ENCODE data around the gene ELMO1.

The ELMO1 gene

DNA sequence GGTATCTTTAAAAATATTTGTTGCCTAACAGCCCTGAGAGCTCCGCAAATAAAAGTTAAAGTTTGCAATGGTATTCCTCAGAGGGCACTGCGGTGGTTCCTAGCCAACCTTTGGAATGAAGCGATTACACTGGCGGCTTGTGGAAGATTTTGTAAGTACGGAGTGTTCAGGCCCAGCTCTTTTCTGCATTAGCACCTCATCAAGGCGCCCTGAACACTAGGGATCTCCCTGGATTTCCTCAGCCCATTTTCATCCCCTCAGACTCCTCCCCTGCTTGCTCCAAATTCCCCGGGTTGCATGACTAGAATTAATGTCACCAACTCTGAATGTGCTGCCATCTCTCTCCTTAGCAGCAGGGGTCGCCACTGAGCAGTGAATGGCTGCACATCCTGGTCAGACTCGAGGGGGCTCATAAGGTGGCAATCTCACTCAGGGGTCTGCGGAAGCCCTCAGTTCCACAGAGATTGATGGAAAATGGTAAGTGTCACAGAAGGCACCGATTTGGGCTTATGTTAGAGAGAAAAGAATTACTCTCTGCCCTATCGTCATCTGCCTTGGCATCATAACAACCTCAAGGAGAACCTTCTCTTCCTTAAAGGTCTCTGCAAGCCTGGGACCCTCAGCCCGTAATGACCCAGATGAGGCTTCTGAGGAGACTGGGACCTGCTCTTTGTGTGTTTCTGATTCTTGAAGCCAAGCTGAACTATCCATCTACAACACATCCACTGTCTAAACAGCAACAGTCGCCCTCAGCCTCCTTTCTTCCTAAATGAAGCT, 461.5 kb downstream of the ELMO1 start:
- no peaks in the 10 kb centered on the region for H3K36me3 ChIP-seq (ENCODE audit: control insufficient read depth in 2 of 2, insufficient read depth in 2 of 2, low read length in 2 of 2)
- no peak overlapping the region for H3K9ac ChIP-seq (ENCODE audit: low read depth in 1 of 2, low read length in 2 of 2)
- H3K9me3 ChIP-seq (ENCODE audit: control insufficient read depth in 2 of 2, low read length in 2 of 2): no peaks in the 10 kb centered on the region
- no peak overlapping the region for H3K27ac ChIP-seq (ENCODE audit: low read depth in 2 of 2, low read length in 2 of 2)
- no peaks in the 10 kb centered on the region for H3K4me1 ChIP-seq (ENCODE audit: control insufficient read depth in 2 of 2, insufficient read depth in 2 of 2, low read length in 2 of 2)
- no peak overlapping the region for H3K4me3 ChIP-seq (ENCODE audit: low read length in 2 of 2)
- no peaks in the 10 kb centered on the region for H3K27me3 ChIP-seq (ENCODE audit: control insufficient read depth in 2 of 2, insufficient read depth in 2 of 2, low read length in 2 of 2)

DNA sequence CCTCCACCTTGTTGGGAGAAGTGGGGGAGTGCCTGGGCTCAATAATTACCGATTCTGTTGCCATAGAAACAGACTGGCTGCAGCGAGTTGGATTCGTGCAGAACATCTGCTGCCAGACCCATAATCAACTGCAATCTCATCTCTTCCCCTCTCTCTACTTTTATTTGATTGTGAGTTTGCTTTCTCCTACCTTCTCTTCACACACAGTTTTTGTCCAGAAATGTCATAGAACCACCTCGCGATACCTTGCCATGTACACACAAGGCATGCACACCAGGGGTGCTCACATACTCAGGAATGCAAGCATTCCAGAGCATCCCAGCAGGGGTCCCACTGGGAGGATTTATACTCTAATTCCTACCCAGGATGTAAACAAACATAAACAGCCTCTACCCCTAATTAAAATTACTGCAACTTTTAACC, 462.1 kb downstream of the ELMO1 start:
- H3K9ac ChIP-seq (ENCODE audit: low read depth in 1 of 2, low read length in 2 of 2): no peak overlapping the region
- H3K36me3 ChIP-seq (ENCODE audit: control insufficient read depth in 2 of 2, insufficient read depth in 2 of 2, low read length in 2 of 2): no peaks in the 10 kb centered on the region
- no peaks in the 10 kb centered on the region for H3K4me1 ChIP-seq (ENCODE audit: control insufficient read depth in 2 of 2, insufficient read depth in 2 of 2, low read length in 2 of 2)
- no peak overlapping the region for H3K4me3 ChIP-seq (ENCODE audit: low read length in 2 of 2)
- no peak overlapping the region for H3K27ac ChIP-seq (ENCODE audit: low read depth in 2 of 2, low read length in 2 of 2)
- no peaks in the 10 kb centered on the region for H3K9me3 ChIP-seq (ENCODE audit: control insufficient read depth in 2 of 2, low read length in 2 of 2)
- no peaks in the 10 kb centered on the region for H3K27me3 ChIP-seq (ENCODE audit: control insufficient read depth in 2 of 2, insufficient read depth in 2 of 2, low read length in 2 of 2)

DNA sequence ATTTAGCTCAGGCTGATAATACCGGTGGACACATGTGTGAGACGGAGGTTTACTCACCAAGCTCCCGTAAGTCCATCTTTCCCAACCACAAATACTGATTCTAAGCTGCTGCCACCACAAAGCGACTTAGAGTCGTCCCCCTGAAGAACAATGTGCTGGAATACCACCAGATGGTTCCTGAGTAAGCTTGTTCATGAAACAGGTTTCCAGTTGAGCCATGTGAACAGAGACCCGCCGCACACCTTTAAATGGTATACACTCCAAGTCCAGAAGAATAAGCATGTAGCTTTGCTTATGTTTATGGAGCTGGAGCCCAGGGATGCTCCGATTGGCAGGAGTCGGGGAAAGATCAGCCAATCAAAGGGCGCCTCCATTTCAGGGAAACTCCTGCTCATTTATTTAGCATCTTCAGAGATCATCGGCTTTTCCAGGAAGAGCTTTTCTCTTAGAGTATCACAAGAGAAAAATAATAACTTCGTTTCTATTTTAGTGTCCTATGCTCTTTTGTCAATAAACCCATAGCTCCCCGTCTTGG, 462.7 kb downstream of the ELMO1 start:
- no peaks in the 10 kb centered on the region for H3K9me3 ChIP-seq (ENCODE audit: control insufficient read depth in 2 of 2, low read length in 2 of 2)
- no peak overlapping the region for H3K4me3 ChIP-seq (ENCODE audit: low read length in 2 of 2)
- H3K36me3 ChIP-seq (ENCODE audit: control insufficient read depth in 2 of 2, insufficient read depth in 2 of 2, low read length in 2 of 2): no peaks in the 10 kb centered on the region
- H3K27me3 ChIP-seq (ENCODE audit: control insufficient read depth in 2 of 2, insufficient read depth in 2 of 2, low read length in 2 of 2): no peaks in the 10 kb centered on the region
- H3K4me1 ChIP-seq (ENCODE audit: control insufficient read depth in 2 of 2, insufficient read depth in 2 of 2, low read length in 2 of 2): no peaks in the 10 kb centered on the region
- no peak overlapping the region for H3K9ac ChIP-seq (ENCODE audit: low read depth in 1 of 2, low read length in 2 of 2)
- H3K27ac ChIP-seq (ENCODE audit: low read depth in 2 of 2, low read length in 2 of 2): no peak overlapping the region

GRCh38 chr7:36985316-36985715, 463.3 kb downstream of the ELMO1 start:
- Histone ChIP-seq H3K36me3 (ENCODE audit: control insufficient read depth in 2 of 2, insufficient read depth in 2 of 2, low read length in 2 of 2) (no peaks in the 10 kb centered on the region), H3K9ac (ENCODE audit: low read depth in 1 of 2, low read length in 2 of 2) (no peak overlapping the region), H3K4me3 (ENCODE audit: low read length in 2 of 2) (no peak overlapping the region), H3K27me3 (ENCODE audit: control insufficient read depth in 2 of 2, insufficient read depth in 2 of 2, low read length in 2 of 2) (no peaks in the 10 kb centered on the region), H3K27ac (ENCODE audit: low read depth in 2 of 2, low read length in 2 of 2) (no peak overlapping the region), H3K9me3 (ENCODE audit: control insufficient read depth in 2 of 2, low read length in 2 of 2) (no peaks in the 10 kb centered on the region), H3K4me1 (ENCODE audit: control insufficient read depth in 2 of 2, insufficient read depth in 2 of 2, low read length in 2 of 2) (no peaks in the 10 kb centered on the region)

DNA sequence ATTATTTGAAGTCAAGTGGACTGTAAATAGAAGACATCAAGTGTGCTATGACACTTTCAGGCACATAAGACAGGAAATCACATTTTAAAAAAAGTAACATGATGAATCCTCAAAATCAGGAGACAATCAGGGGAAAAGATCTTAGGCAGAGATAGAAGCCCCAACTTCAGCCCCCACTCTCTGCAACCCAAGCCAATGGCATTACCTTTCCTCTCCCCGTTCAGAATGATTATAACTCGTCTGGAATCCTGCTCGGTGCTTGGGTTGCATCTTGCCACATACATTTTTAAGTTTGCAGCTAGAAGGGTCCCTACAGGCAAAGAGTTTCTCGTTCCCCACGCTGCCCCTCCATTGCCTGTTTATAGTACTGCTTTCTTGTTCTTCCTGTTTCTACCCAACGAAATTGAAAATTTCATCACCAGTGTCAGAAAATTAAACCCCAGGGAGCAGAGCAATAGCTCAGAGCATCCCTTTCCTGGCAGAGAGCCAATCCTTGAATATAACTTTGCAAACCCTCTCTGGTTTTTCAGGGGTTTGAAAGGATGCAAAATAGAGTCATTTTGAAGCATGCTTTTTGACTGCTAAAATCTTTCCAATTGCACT, 463.9 kb downstream of the ELMO1 start:
- H3K9me3 ChIP-seq (ENCODE audit: control insufficient read depth in 2 of 2, low read length in 2 of 2): no peaks in the 10 kb centered on the region
- no peak overlapping the region for H3K9ac ChIP-seq (ENCODE audit: low read depth in 1 of 2, low read length in 2 of 2)
- no peaks in the 10 kb centered on the region for H3K27me3 ChIP-seq (ENCODE audit: control insufficient read depth in 2 of 2, insufficient read depth in 2 of 2, low read length in 2 of 2)
- no peak overlapping the region for H3K27ac ChIP-seq (ENCODE audit: low read depth in 2 of 2, low read length in 2 of 2)
- H3K4me1 ChIP-seq (ENCODE audit: control insufficient read depth in 2 of 2, insufficient read depth in 2 of 2, low read length in 2 of 2): no peaks in the 10 kb centered on the region
- H3K4me3 ChIP-seq (ENCODE audit: low read length in 2 of 2): no peak overlapping the region
- H3K36me3 ChIP-seq (ENCODE audit: control insufficient read depth in 2 of 2, insufficient read depth in 2 of 2, low read length in 2 of 2): no peaks in the 10 kb centered on the region

DNA sequence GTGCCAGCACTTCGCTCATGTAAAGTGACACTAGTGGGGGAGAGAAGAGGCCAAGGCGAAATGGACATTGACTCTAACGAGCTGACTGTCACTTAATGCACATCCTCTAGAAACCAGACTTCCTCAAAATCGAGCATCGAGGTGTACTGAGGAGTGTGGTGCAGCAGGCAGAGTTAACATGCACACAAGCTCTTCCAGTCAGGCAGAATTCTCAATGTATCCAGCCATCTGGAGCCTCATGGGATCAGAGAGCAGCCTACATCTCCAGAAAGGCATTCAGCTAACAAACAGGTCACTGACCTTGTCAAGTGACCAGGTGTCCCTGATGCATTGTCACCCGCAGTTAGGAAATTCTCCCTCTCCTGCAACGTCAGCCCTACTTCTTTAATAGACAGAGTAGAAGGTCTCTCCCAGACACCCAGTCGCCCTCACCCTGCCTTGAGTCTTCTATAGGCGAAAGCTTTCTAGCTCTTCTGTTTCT, 464.6 kb downstream of the ELMO1 start:
- H3K9me3 ChIP-seq (ENCODE audit: control insufficient read depth in 2 of 2, low read length in 2 of 2): no peaks in the 10 kb centered on the region
- no peak overlapping the region for H3K27ac ChIP-seq (ENCODE audit: low read depth in 2 of 2, low read length in 2 of 2)
- H3K27me3 ChIP-seq (ENCODE audit: control insufficient read depth in 2 of 2, insufficient read depth in 2 of 2, low read length in 2 of 2): no peaks in the 10 kb centered on the region
- no peak overlapping the region for H3K9ac ChIP-seq (ENCODE audit: low read depth in 1 of 2, low read length in 2 of 2)
- no peak overlapping the region for H3K4me3 ChIP-seq (ENCODE audit: low read length in 2 of 2)
- no peaks in the 10 kb centered on the region for H3K4me1 ChIP-seq (ENCODE audit: control insufficient read depth in 2 of 2, insufficient read depth in 2 of 2, low read length in 2 of 2)
- H3K36me3 ChIP-seq (ENCODE audit: control insufficient read depth in 2 of 2, insufficient read depth in 2 of 2, low read length in 2 of 2): no peaks in the 10 kb centered on the region

- Histone ChIP-seq H3K9me3 (ENCODE audit: control insufficient read depth in 2 of 2, low read length in 2 of 2) (no peaks in the 10 kb centered on the region), H3K36me3 (ENCODE audit: control insufficient read depth in 2 of 2, insufficient read depth in 2 of 2, low read length in 2 of 2) (no peaks in the 10 kb centered on the region), H3K9ac (ENCODE audit: low read depth in 1 of 2, low read length in 2 of 2) (no peak overlapping the region), H3K27me3 (ENCODE audit: control insufficient read depth in 2 of 2, insufficient read depth in 2 of 2, low read length in 2 of 2) (no peaks in the 10 kb centered on the region), H3K4me1 (ENCODE audit: control insufficient read depth in 2 of 2, insufficient read depth in 2 of 2, low read length in 2 of 2) (no peaks in the 10 kb centered on the region), H3K4me3 (ENCODE audit: low read length in 2 of 2) (no peak overlapping the region), H3K27ac (ENCODE audit: low read depth in 2 of 2, low read length in 2 of 2) (no peak overlapping the region)
Observed at GRCh38 chr7:36982766-36983165, 465.9 kb downstream of the ELMO1 start.

DNA sequence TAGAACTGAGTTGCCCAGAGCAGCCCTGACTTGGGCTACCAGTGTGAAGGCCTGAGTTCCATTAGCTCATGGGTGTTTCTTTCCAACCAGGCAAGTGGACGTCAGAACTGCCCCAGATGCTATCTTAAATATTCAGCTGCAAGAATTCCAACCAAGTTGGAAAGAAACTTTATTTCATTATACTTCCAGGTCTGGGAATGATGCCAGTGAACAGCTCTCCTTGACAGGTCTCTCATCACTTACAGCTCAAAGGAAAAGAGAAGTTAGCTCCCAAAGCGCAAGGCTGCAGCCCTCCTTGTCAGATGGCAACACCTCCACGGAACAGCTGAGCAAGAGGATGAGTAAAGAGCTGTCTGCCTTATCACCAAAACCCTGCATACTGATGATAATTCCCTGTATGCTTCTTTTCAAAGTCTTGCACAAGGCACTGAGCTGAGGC, 468.8 kb downstream of the ELMO1 start:
- no peak overlapping the region for H3K4me3 ChIP-seq (ENCODE audit: low read length in 2 of 2)
- H3K27me3 ChIP-seq (ENCODE audit: control insufficient read depth in 2 of 2, insufficient read depth in 2 of 2, low read length in 2 of 2): no peaks in the 10 kb centered on the region
- H3K27ac ChIP-seq (ENCODE audit: low read depth in 2 of 2, low read length in 2 of 2): no peak overlapping the region
- no peaks in the 10 kb centered on the region for H3K4me1 ChIP-seq (ENCODE audit: control insufficient read depth in 2 of 2, insufficient read depth in 2 of 2, low read length in 2 of 2)
- no peak overlapping the region for H3K9ac ChIP-seq (ENCODE audit: low read depth in 1 of 2, low read length in 2 of 2)
- H3K9me3 ChIP-seq (ENCODE audit: control insufficient read depth in 2 of 2, low read length in 2 of 2): no peaks in the 10 kb centered on the region
- H3K36me3 ChIP-seq (ENCODE audit: control insufficient read depth in 2 of 2, insufficient read depth in 2 of 2, low read length in 2 of 2): no peaks in the 10 kb centered on the region

- H3K9ac ChIP-seq (ENCODE audit: low read depth in 1 of 2, low read length in 2 of 2): no peak overlapping the region
- H3K36me3 ChIP-seq (ENCODE audit: control insufficient read depth in 2 of 2, insufficient read depth in 2 of 2, low read length in 2 of 2): no peaks in the 10 kb centered on the region
- no peak overlapping the region for H3K4me3 ChIP-seq (ENCODE audit: low read length in 2 of 2)
- no peaks in the 10 kb centered on the region for H3K9me3 ChIP-seq (ENCODE audit: control insufficient read depth in 2 of 2, low read length in 2 of 2)
- no peaks in the 10 kb centered on the region for H3K27me3 ChIP-seq (ENCODE audit: control insufficient read depth in 2 of 2, insufficient read depth in 2 of 2, low read length in 2 of 2)
- no peaks in the 10 kb centered on the region for H3K4me1 ChIP-seq (ENCODE audit: control insufficient read depth in 2 of 2, insufficient read depth in 2 of 2, low read length in 2 of 2)
- H3K27ac ChIP-seq (ENCODE audit: low read depth in 2 of 2, low read length in 2 of 2): no peak overlapping the region
Observed at GRCh38 chr7:36978461-36978860, 470.2 kb downstream of the ELMO1 start.

DNA sequence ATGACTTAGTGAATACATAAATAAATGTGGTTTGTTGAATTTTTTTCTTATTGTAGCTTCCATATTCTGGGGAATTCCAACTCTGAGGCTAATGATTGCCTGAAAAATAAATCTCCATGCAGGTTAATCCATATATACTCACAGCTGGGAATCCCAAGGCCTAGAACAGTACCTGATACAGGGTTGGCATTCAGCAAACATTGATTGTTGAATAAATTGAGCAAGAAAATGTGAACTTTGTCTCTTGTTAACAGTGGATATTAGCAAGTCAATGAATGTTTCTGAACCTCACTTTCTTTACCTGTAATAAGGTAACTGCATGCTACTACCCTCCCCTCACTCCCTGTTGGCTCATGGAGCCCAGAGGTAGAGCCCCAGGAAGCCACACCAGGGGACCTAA, 470.8 kb downstream of the ELMO1 start:
- Histone ChIP-seq H3K4me1 (ENCODE audit: control insufficient read depth in 2 of 2, insufficient read depth in 2 of 2, low read length in 2 of 2) (no peaks in the 10 kb centered on the region), H3K36me3 (ENCODE audit: control insufficient read depth in 2 of 2, insufficient read depth in 2 of 2, low read length in 2 of 2) (no peaks in the 10 kb centered on the region), H3K9ac (ENCODE audit: low read depth in 1 of 2, low read length in 2 of 2) (no peak overlapping the region), H3K4me3 (ENCODE audit: low read length in 2 of 2) (no peak overlapping the region), H3K9me3 (ENCODE audit: control insufficient read depth in 2 of 2, low read length in 2 of 2) (no peaks in the 10 kb centered on the region), H3K27me3 (ENCODE audit: control insufficient read depth in 2 of 2, insufficient read depth in 2 of 2, low read length in 2 of 2) (no peaks in the 10 kb centered on the region), H3K27ac (ENCODE audit: low read depth in 2 of 2, low read length in 2 of 2) (no peak overlapping the region)

Measured in mucosa of rectum (tissue), 2 donors.